Neural progenitor cell (in vitro differentiated cells): ENCODE measurements around the gene TDP2.

Experiments
- CTCF ChIP-seq: fragments of 200-600 bp; sonication (generic); IDR thresholded peaks from 2 replicates; pipeline ENCODE4 v1.5.1; 2017; ENCODE audit warnings: antibody characterized with exemption, mild to moderate bottlenecking
- EZH2 ChIP-seq: fragments of 200-600 bp; sonication (generic); IDR thresholded peaks from 2 replicates; pipeline ENCODE4 v1.6.1; 2017; ENCODE audit warnings: antibody characterized with exemption, mild to moderate bottlenecking, moderate library complexity
- EZH2phosphoT487 ChIP-seq: fragments of 200-600 bp; sonication (generic); IDR thresholded peaks from 2 replicates; pipeline ENCODE4 v1.6.1; 2017; ENCODE audit warnings: antibody characterized with exemption

GRCh38 chr6:24614043-24614420 is 52.7 kb downstream of the TDP2 start:
- TF ChIP-seq CTCF (no peak), EZH2phosphoT487 (no peak), EZH2 (no peak)
